Heart right ventricle (tissue), 16 donors: ENCODE data around the gene PCSK2. TPM values are rescaled to one million over a fixed set of nuclear protein-coding genes. Genes with fewer than 3 reads are reported as not detected.

Source experiments
- ATAC-seq, 8 donors: fragments of 200-7000 bp; cut with Tn5 transposase; one replicate each; pipeline ENCODE4 v1.9.1; 2020; ENCODE audit warnings: mild to moderate bottlenecking in 8 of 8, moderate library complexity in 8 of 8, moderate number of reproducible peaks in 1 of 8
- DNase-seq, 2 donors: peaks; one replicate each; pipeline ENCODE4 v3.0.0-alpha.2; 2020
- H3K27ac ChIP-seq, 10 donors: fragments of 200-600 bp; sonication (generic) in 2 of 10; one replicate each; pipeline versions ENCODE4 v1.5.0 to v1.8.0; 2020 to 2022; ENCODE audit warnings: mild to moderate bottlenecking in 3 of 10
- H3K27me3 ChIP-seq, 7 donors: fragments of 200-600 bp; one replicate each; pipeline ENCODE4 v1.8.0; 2021 to 2022; ENCODE audit warnings: mild to moderate bottlenecking in 2 of 7
- H3K36me3 ChIP-seq, 9 donors: fragments of 200-600 bp; sonication (generic) in 1 of 9; one replicate each; pipeline versions ENCODE4 v1.5.0 to v1.8.0; 2020 to 2022; ENCODE audit warnings: mild to moderate bottlenecking in 2 of 9
- H3K4me1 ChIP-seq, 9 donors: fragments of 200-600 bp; sonication (generic) in 1 of 9; one replicate each; pipeline versions ENCODE4 v1.5.0 to v1.8.0; 2020 to 2022; ENCODE audit warnings: mild to moderate bottlenecking in 4 of 9
- H3K4me3 ChIP-seq, 10 donors: fragments of 200-600 bp; sonication (generic) in 2 of 10; one replicate each; pipeline versions ENCODE4 v1.5.0 to v1.8.0; 2020 to 2022; ENCODE audit warnings: mild to moderate bottlenecking in 7 of 10, moderate library complexity in 2 of 10
- H3K9me3 ChIP-seq, 11 donors: fragments of 200-600 bp in 10 of 11; sonication (generic) in 2 of 11; one replicate each; pipeline versions ENCODE4 v1.5.0 to v1.8.0; 2013 to 2022; ENCODE audit warnings: mild to moderate bottlenecking in 2 of 11, control low read depth in 1 of 11, moderate library complexity in 1 of 11
- whole genome bisulfite sequencing, 2 donors: extraction: QIAGEN DNeasy Blood & Tissue Kit; methylation state at CpG; one replicate each; pipeline ENCODE4 v1.1.7; 2013; ENCODE audit warnings: inconsistent platforms in 1 of 2; 5-methylcytosine and 5-hydroxymethylcytosine counted together
- intact Hi-C, 10 donors: fragments of 100-400 bp; cut with DNase I; formaldehyde crosslinking; loops; one replicate each; pipeline versions ENCODE4 v1.11.1 to v1.14.2; 2022
- polyA plus RNA-seq, 2 donors: library from polyadenylated mRNA; stranded (reverse); fragments of 200-250 nt; gene quantifications; one replicate each; pipeline ENCODE4 v1.2.3, GENCODE V29; 2013
- total RNA-seq, 10 donors: library from RNA; stranded (reverse); fragmentation: NEBNext Ultra II Directional in 3 of 10; extraction: Animal tissue kit (Norgen Biotek cat#: 25700) in 3 of 10; gene quantifications; one replicate each; pipeline versions ENCODE4 v1.2.1 to v1.2.4, GENCODE V29; 2021 to 2023
- TF ChIP-seq, protein P1 (sequence below), 9 donors: fragments of 200-600 bp; sonication (generic) in 2 of 9; IDR thresholded peaks; one replicate each; pipeline versions ENCODE4 v1.5.0 to v1.8.0; 2021 to 2022; ENCODE audit warnings: antibody characterized with exemption in 9 of 9, mild to moderate bottlenecking in 5 of 9, moderate library complexity in 1 of 9
- donor health status: Arrhythmogenic right ventricular cardiomyopathy.
- donor health status: ischemic (EF 13 %, LVEDD 7.1; RV severe dilation, severe dysfunction).
- donor health status: healthy with polysubstance abuse.
- donor health status: DM: no; HTN: yes; CAD: no.
- donor health status: DM: no; HTN: no; CAD: no.
- donor health status: ischemic (EF 25% LVEDD 6.9; RV normal size, moderate dysfunction).
- donor health status: ischemic (EF 25% LVEDD 5.7; RV mildly dilated, moderate dysfunction).
- donor health status: healthy.
- donor health status: DM: yes; HTN: yes; CAD: no.
- donor health status: Ischemic cardiomyopathy.
- donor health status: ischemic (EF 35%, LVEDD 5.7; RV mildly dilated, moderate dysfunction).
- donor health status: nonischemic (EF 11% LVEDD 7.7; RV severe dilation, severe dysfunction).
- donor health status: DM: yes; HTN: yes; CAD: no.
- donor health status: PGD.
- donor health status: ischemic (EF 29% LVEDD 5.4; RV normal size, mild dysfunction).
- donor health status: nonischemic (EF 23%, LVEDD 6.1; RV moderate dilation, normal function).

PCSK2 gene
- total and polyA plus RNA-seq, 12 donors, result 0.09 to 1.4 (median 0.66) TPM; not detected in 1

DNA sequence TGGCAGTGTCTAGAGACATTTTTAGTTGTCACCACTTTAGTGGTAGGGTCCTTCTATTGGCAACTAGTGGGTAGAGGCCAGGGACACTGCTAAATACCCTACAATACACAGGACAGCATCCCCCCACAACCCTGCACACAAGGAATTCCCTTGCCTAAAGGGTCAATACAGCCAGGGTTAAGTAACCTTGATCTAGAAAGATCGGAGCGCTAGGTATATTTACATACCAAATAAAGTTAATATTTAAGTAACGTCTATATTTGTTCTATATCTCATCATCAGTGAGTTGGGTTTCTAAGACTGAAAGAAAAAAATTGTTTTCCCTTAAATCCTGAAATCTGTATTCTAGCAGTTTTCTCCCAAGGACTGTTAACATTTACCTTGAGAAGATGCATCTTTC is 288.2 kb downstream of the PCSK2 start:
- WGBS, 2 donors, result 96 to 97% methylated on average over 3 of the region's 3 CpGs
- DNase-seq (no peak), ATAC-seq (no peak)
- TF ChIP-seq, protein P1, sequence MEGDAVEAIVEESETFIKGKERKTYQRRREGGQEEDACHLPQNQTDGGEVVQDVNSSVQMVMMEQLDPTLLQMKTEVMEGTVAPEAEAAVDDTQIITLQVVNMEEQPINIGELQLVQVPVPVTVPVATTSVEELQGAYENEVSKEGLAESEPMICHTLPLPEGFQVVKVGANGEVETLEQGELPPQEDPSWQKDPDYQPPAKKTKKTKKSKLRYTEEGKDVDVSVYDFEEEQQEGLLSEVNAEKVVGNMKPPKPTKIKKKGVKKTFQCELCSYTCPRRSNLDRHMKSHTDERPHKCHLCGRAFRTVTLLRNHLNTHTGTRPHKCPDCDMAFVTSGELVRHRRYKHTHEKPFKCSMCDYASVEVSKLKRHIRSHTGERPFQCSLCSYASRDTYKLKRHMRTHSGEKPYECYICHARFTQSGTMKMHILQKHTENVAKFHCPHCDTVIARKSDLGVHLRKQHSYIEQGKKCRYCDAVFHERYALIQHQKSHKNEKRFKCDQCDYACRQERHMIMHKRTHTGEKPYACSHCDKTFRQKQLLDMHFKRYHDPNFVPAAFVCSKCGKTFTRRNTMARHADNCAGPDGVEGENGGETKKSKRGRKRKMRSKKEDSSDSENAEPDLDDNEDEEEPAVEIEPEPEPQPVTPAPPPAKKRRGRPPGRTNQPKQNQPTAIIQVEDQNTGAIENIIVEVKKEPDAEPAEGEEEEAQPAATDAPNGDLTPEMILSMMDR (IDR thresholded peaks at IDR 0.05), result no peak
- intact Hi-C loops, result no loop called here
- H3K9me3 ChIP-seq, result no peaks in the 10 kb centered on the region
- no peaks in the 10 kb centered on the region for H3K4me1 ChIP-seq
- no peaks in the 10 kb centered on the region for H3K36me3 ChIP-seq
- H3K27me3 ChIP-seq, result no peaks in the 10 kb centered on the region
- no peak overlapping the region for H3K27ac ChIP-seq
- no peak overlapping the region for H3K4me3 ChIP-seq

DNA sequence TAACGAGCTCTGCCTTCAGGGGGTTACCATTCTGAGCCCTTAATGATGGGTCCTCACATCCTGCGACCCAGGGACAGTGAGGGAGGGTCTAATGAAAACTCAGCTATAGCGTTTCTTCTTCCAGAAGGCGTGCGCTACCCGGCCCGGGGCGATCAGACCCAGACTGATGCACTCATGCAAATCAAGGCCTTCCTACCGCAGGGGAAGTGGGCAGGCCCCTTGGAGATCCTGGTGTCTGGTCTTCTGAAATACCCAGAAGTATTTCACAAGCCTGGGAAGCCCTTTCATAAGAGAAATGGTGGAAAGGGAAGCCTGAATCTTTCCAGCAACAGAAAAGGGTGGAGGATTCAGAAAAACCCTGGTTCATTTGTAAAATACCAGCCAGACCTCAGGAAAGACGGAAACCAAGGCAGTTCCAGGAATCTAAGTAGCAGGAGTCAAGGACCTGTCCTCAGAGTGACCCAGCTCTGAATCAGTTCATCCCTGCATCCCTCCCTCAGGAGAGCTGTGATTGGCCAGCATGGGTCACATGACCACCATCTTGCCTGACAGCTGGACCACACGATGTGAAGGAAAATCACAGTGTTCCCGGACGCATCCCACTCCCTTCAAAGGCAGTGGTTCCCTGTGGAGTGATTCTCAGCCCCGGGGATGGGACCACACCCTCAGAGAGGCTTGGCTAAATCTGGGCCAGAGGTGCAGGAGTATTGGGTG is 291.7 kb downstream of the PCSK2 start:
- H3K9me3 ChIP-seq, result no peaks in the 10 kb centered on the region
- H3K36me3 ChIP-seq, result no peaks in the 10 kb centered on the region
- H3K4me3 ChIP-seq, result no peak overlapping the region
- DNase-seq (no peak), ATAC-seq (peak in 3 of 8 donors; percentile 30 to 47 (median 38))
- H3K27ac ChIP-seq, result no peak overlapping the region
- H3K4me1 ChIP-seq, result peaks cover 0 to 14% (median 6%) of the 10 kb centered on the region in 9 donors
- intact Hi-C loops, result no loop called here
- TF ChIP-seq, protein P1 (IDR thresholded peaks at IDR 0.05), result no peak
- 77 to 78% methylated on average over 14 of the region's 14 CpGs for WGBS, 2 donors
- no peaks in the 10 kb centered on the region for H3K27me3 ChIP-seq

DNA sequence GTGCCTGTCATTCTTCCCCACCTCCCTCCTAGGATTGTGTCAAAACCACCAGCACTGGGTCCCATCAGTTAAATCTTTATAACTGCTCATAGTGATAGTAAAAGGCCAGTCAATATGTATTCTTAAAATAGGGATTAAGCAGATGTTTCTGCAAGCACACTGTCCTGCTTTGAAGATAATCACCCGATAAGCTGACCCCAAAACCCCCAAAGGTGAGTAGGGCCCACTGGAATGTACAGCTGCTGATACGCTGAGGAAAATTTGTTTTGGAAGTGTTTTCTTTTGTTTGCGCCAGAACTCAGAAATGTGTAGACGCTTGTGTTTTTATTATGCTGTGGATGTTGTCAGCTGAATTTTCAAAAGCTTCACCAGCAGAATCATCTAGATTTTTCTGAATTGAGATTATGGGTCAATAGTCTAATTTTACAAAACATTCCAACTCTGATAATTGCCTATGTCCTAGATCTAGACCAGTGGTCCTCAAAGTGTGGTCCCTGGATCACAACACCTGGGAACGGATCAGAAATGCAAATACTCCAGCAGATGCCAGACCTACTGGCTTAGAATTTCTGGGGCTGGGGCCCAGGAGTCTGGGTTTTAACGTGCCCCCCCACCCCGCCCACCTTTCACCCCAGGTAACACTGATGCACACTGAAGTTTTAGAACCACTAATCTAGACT is 292.9 kb downstream of the PCSK2 start:
- Histone ChIP-seq H3K36me3 (no peaks in the 10 kb centered on the region), H3K4me1 (peaks cover 0 to 14% (median 6%) of the 10 kb centered on the region in 9 donors), H3K4me3 (no peak overlapping the region), H3K27ac (no peak overlapping the region), H3K9me3 (no peaks in the 10 kb centered on the region), H3K27me3 (no peaks in the 10 kb centered on the region)
- no peak for DNase-seq
- WGBS, 2 donors, result 86 to 90% methylated on average over 7 of the region's 7 CpGs
- ATAC-seq, result no peak
- intact Hi-C loops, result loop anchor here in 1 of 10 donors (10.0 kb wide), 1 partner anchor 395 kb away; no protein-coding TSS in a partner anchor
- TF ChIP-seq, protein P1 (IDR thresholded peaks at IDR 0.05), result no peak

DNA sequence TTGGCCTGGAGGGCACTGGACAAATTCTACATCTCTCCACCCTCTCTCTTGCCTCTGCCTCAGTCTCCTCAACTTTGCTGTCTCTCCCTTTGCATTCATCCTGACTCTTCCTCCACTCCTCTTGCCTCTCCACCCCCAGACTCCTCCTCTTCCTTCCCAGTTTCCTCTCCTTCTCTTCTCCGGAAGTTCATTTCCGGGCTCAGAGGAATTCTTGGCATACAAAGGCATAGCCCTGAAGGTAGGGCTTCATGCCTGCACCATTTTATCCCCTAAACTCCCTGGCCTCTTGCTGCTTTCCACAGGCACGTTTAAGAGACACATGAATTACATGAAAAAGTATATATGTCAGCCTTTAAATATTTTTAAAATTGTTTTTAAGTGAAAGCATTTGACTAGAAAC is 293.7 kb downstream of the PCSK2 start:
- Histone ChIP-seq H3K36me3 (no peaks in the 10 kb centered on the region), H3K27ac (peak overlapping the region in 2 of 10 donors; percentile 8 to 26), H3K4me1 (peaks cover 0 to 14% (median 6%) of the 10 kb centered on the region in 9 donors), H3K9me3 (no peaks in the 10 kb centered on the region), H3K4me3 (no peak overlapping the region), H3K27me3 (no peaks in the 10 kb centered on the region)
- WGBS, 2 donors, result 34 to 47% methylated on average over 3 of the region's 3 CpGs
- TF ChIP-seq, protein P1 (IDR thresholded peaks at IDR 0.05), result no peak
- DNase-seq, result no peak
- intact Hi-C loops, result loop anchor here in 1 of 10 donors (10.0 kb wide), 1 partner anchor 394 kb away; no protein-coding TSS in a partner anchor
- peak in 6 of 8 donors; percentile 16 to 75 (median 50) for ATAC-seq
